OCI-LY7 (cell line): ENCODE results near the gene UNC13B. TPM values are rescaled to one million over a fixed set of nuclear protein-coding genes. Genes with fewer than 3 reads are reported as not detected.

Experiments
- BruUV-seq: library from RNA; stranded (reverse); fragments of 400-500 nt; replicated peaks from 2 replicates; lab custom pipeline; 2021; lab: Mats Ljungman, UMichigan
- CTCF ChIA-PET: fragments of 300-600 bp; sonication (Branson Sonifier 250); formaldehyde crosslinking; loops from one replicate; lab custom pipeline; 2022; ENCODE audit warnings: antibody characterized with exemption; ENCODE audit not compliant: unreplicated experiment; lab: Charles Lee
- POLR2A ChIA-PET: fragments of 300-600 bp; sonication (Branson Sonifier 250); formaldehyde crosslinking; loops from one replicate; lab custom pipeline; 2022; ENCODE audit warnings: antibody characterized with exemption; lab: Charles Lee
- DNase-seq: peaks from one replicate; pipeline ENCODE4 v3.0.0-alpha.2; 2015; ENCODE audit warnings: low spot score
- H2AFZ ChIP-seq: fragments of 200-600 bp; sonication (generic), shearing (Covaris generic); 2 replicates; pipeline ENCODE4 v1.6.1; 2014; ENCODE audit warnings: mild to moderate bottlenecking, antibody characterized with exemption, low read length, moderate library complexity
- H3K27ac ChIP-seq: fragments of 200-600 bp; sonication (generic); 2 replicates; pipeline ENCODE4 v1.5.1; 2014; ENCODE audit warnings: mixed run types, low read depth, mild to moderate bottlenecking, moderate library complexity, low read length, inconsistent platforms; ENCODE audit not compliant: poor library complexity, severe bottlenecking
- H3K36me3 ChIP-seq: fragments of 200-600 bp; sonication (generic); 2 replicates; pipeline ENCODE4 v1.6.1; 2014; ENCODE audit warnings: mild to moderate bottlenecking, antibody characterized with exemption, low read length, moderate library complexity, mixed read lengths; ENCODE audit not compliant: insufficient read depth
- H3K4me1 ChIP-seq: fragments of 200-600 bp; sonication (generic); 2 replicates; pipeline ENCODE4 v1.5.1; 2014; ENCODE audit warnings: mild to moderate bottlenecking, low read length; ENCODE audit not compliant: insufficient read depth, poor library complexity, severe bottlenecking
- H3K4me2 ChIP-seq: fragments of 200-600 bp; sonication (generic); 2 replicates; pipeline ENCODE4 v1.6.1; 2014; ENCODE audit warnings: mild to moderate bottlenecking, low read length
- H3K4me3 ChIP-seq: fragments of 200-600 bp; sonication (generic); 2 replicates; pipeline ENCODE4 v1.5.1; 2014; ENCODE audit warnings: mild to moderate bottlenecking, low read depth, low read length; ENCODE audit not compliant: poor library complexity, severe bottlenecking
- H3K79me2 ChIP-seq: fragments of 200-600 bp; sonication (generic); 2 replicates; pipeline ENCODE4 v1.6.1; 2016; ENCODE audit warnings: low read depth, mild to moderate bottlenecking, low read length, moderate library complexity, mixed read lengths; ENCODE audit not compliant: insufficient read depth
- H3K9me2 ChIP-seq: fragments of 200-600 bp; sonication (generic); 2 replicates; pipeline ENCODE4 v1.6.1; 2016; ENCODE audit warnings: mild to moderate bottlenecking, low read length, mixed read lengths; ENCODE audit not compliant: insufficient read depth
- H3K9me3 ChIP-seq: fragments of 200-600 bp; sonication (generic); 2 replicates; pipeline ENCODE4 v1.6.1; 2014; ENCODE audit warnings: mild to moderate bottlenecking, mixed run types, low read length, mixed read lengths
- H4K20me1 ChIP-seq: fragments of 200-600 bp; sonication (generic); 2 replicates; pipeline ENCODE4 v1.6.1; 2014; ENCODE audit warnings: mild to moderate bottlenecking, antibody characterized with exemption, low read length, moderate library complexity, mixed read lengths; ENCODE audit not compliant: insufficient read depth
- CTCF ChIP-seq: fragments of 200-600 bp; sonication (generic); conservative IDR thresholded peaks from 2 replicates; pipeline ENCODE4 v1.5.1; 2014; ENCODE audit warnings: mild to moderate bottlenecking, antibody characterized with exemption, low read length, moderate library complexity, mixed read lengths
- EZH2phosphoT487 ChIP-seq: fragments of 200-600 bp; sonication (generic); IDR thresholded peaks from 2 replicates; pipeline ENCODE4 v1.6.1; 2018; ENCODE audit warnings: low read depth, borderline replicate concordance, mild to moderate bottlenecking, mixed run types, antibody characterized with exemption, low read length, moderate library complexity, mixed read lengths
- intact Hi-C: fragments of 100-400 bp; cut with micrococcal nuclease; formaldehyde crosslinking; loops from one replicate; pipeline ENCODE4 v1.10.0; 2022; ENCODE audit not compliant: unreplicated experiment
- total RNA-seq, 2 experiments: library from RNA; depleted of rRNA in 1 of 2; stranded (reverse); fragments of >200 nt in 1 of 2; shearing (Covaris generic) in 1 of 2; gene quantifications; 2 replicates each; pipeline ENCODE4 v1.2.3, GENCODE V29; 2014 to 2022

The UNC13B gene
- total RNA-seq, 2 experiments from 2014 or later = 1.7 to 5.8 TPM

- H3K36me3 ChIP-seq = no peaks in the 10 kb centered on the region
- H4K20me1 ChIP-seq = no peaks in the 10 kb centered on the region
- H3K9me3 ChIP-seq = no peaks in the 10 kb centered on the region
- intact Hi-C loops = no loop called here
- ChIA-PET CTCF (no interaction called here), POLR2A (no interaction called here)
- peak; percentile 14 for DNase-seq
- no TSS peak for BruUV-seq
- no peak overlapping the region for H3K4me3 ChIP-seq
- H3K4me1 ChIP-seq = peaks cover 34% of the 10 kb centered on the region
- peak overlapping the region; percentile 30 for H3K4me2 ChIP-seq
- peak overlapping the region; percentile 52; the same call in 1 of the 2 replicates for H2AFZ ChIP-seq
- no peak overlapping the region for H3K27ac ChIP-seq
- no peaks in the 10 kb centered on the region for H3K9me2 ChIP-seq
- no peaks in the 10 kb centered on the region for H3K79me2 ChIP-seq
- TF ChIP-seq EZH2phosphoT487 = no peak
- TF ChIP-seq CTCF = no peak
Observed at GRCh38 chr9:35158501-35159280, 3.1 kb upstream of the UNC13B start.

GRCh38 chr9:35162605-35163315 lies 951 bp downstream of the UNC13B start:
- no TSS peak for BruUV-seq

More at GRCh38 chr9:35162605-35163315, 951 bp downstream of the UNC13B start:
- TF ChIP-seq CTCF (no peak), EZH2phosphoT487 (no peak)
- Histone ChIP-seq H3K9me2 (no peaks in the 10 kb centered on the region), H2AFZ (peak overlapping the region; percentile 94), H3K4me1 (peaks cover 32% of the 10 kb centered on the region), H3K4me2 (peak overlapping the region; percentile 73), H3K4me3 (peak overlapping the region; percentile 79), H3K27ac (no peak overlapping the region), H3K9me3 (no peaks in the 10 kb centered on the region), H3K36me3 (no peaks in the 10 kb centered on the region), H3K79me2 (no peaks in the 10 kb centered on the region), H4K20me1 (no peaks in the 10 kb centered on the region)
- intact Hi-C loops = loop anchor here (1.0 to 5.0 kb wide), 2 partner anchors 46 to 175 kb away; partner anchors contain the start of gene DNAJB5
- peak; percentile 11 for DNase-seq
- POLR2A ChIA-PET = interaction anchor here (0.9 to 1.7 kb wide), 3 partner anchors 26 to 79 kb away, joined by 3 read pairs; no protein-coding TSS in a partner anchor
- CTCF ChIA-PET = interaction anchor here (0.6 kb wide), 1 partner anchor 281 kb away, joined by 3 read pairs; no protein-coding TSS in a partner anchor
